HG02763 (cell line): ENCODE results near the gene CPA3.
A peak's percentile ranks its signal among the peaks of the same experiment; 100 is the strongest.

Experiments used
- ATAC-seq: cut with Tn5 transposase; IDR thresholded peaks from one replicate; pipeline ENCODE4 v1.9.1; 2021; ENCODE audit warnings: mild to moderate bottlenecking, moderate library complexity; ENCODE audit not compliant: unreplicated experiment

CPA3 gene

GRCh38 chr3:148914936-148915690 lies 50.0 kb downstream of the CPA3 start:
- no peak for ATAC-seq

GRCh38 chr3:148916132-148916531 lies 51.0 kb downstream of the CPA3 start:
- ATAC-seq: no peak

- ATAC-seq: no peak
Observed at GRCh38 chr3:148922467-148922866, 57.4 kb downstream of the CPA3 start.

- ATAC-seq: no peak
Observed at GRCh38 chr3:148923592-148923991, 58.5 kb downstream of the CPA3 start.

GRCh38 chr3:148924562-148924961 lies 59.5 kb downstream of the CPA3 start:
- ATAC-seq: no peak

GRCh38 chr3:148925845-148926244 lies 60.7 kb downstream of the CPA3 start:
- ATAC-seq: no peak

- no peak for ATAC-seq
Observed at GRCh38 chr3:148930752-148931151, 65.7 kb downstream of the CPA3 start.

- no peak for ATAC-seq
Observed at GRCh38 chr3:148931574-148931973, 66.5 kb downstream of the CPA3 start.

GRCh38 chr3:148932972-148933371 lies 67.9 kb downstream of the CPA3 start:
- no peak for ATAC-seq

- ATAC-seq: no peak
Observed at GRCh38 chr3:148937467-148938255, 72.6 kb downstream of the CPA3 start.

GRCh38 chr3:148938306-148938705 lies 73.2 kb downstream of the CPA3 start:
- ATAC-seq: no peak

- ATAC-seq: no peak
Observed at GRCh38 chr3:148938936-148939335, 73.8 kb downstream of the CPA3 start.

GRCh38 chr3:148940983-148941382 lies 75.9 kb downstream of the CPA3 start:
- ATAC-seq: no peak

- ATAC-seq: peak; percentile 98
Observed at GRCh38 chr3:148943506-148944205, 78.6 kb downstream of the CPA3 start.

GRCh38 chr3:148945116-148945515 lies 80.0 kb downstream of the CPA3 start:
- no peak for ATAC-seq
